ENCODE measurements around the gene DOCK6.

DNA sequence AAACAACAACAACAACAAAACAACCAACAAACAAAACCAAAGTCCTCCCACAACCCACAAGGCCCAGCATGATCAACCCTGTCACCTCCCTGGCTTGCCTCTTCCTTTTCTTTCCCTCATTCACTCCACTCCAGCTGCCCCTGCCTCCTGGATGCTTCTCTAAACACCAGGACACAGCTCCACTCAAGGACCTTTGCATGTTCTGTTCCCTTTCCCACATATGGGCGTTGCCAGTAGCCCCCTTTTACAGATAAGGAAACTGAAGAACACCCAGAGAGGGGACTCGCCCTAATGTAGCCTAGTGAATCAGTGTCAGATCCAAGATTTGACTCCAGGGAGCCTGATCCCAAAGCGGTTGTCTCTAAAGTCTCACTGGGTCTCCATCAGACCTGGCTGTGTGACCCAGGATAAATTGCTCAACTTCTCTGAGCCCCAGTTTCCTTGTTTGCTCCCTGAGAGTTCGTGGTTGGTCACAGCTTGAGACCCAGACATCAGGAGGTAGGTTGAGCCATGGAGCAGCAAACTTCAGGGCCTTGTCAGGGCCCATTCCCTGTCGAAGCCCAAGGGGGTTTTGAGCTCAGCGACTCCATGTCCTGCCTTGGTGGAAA, 3.0 kb upstream of the DOCK6 start:
- TF ChIP-seq, protein P1, sequence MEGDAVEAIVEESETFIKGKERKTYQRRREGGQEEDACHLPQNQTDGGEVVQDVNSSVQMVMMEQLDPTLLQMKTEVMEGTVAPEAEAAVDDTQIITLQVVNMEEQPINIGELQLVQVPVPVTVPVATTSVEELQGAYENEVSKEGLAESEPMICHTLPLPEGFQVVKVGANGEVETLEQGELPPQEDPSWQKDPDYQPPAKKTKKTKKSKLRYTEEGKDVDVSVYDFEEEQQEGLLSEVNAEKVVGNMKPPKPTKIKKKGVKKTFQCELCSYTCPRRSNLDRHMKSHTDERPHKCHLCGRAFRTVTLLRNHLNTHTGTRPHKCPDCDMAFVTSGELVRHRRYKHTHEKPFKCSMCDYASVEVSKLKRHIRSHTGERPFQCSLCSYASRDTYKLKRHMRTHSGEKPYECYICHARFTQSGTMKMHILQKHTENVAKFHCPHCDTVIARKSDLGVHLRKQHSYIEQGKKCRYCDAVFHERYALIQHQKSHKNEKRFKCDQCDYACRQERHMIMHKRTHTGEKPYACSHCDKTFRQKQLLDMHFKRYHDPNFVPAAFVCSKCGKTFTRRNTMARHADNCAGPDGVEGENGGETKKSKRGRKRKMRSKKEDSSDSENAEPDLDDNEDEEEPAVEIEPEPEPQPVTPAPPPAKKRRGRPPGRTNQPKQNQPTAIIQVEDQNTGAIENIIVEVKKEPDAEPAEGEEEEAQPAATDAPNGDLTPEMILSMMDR (IDR thresholded peaks at IDR 0.05), result no peak
- TF ChIP-seq POLR2A (IDR thresholded peaks at IDR 0.05), result no peak
